RWPE1 (cell line): ENCODE results near the gene MRPS24.

Source experiments
- CTCF ChIA-PET: fragments of 350-600 bp; sonication (Branson Sonifier 250); formaldehyde crosslinking; extraction: SDS; loops from one replicate; lab custom pipeline; 2021; lab: Yijun Ruan, JAX
- POLR2A ChIA-PET: fragments of 400-600 bp; formaldehyde crosslinking; extraction: SDS; loops from one replicate; lab custom pipeline; 2020; ENCODE audit warnings: antibody characterized with exemption; ENCODE audit not compliant: low non-redundant PET; lab: Yijun Ruan, JAX
- DNase-seq: peaks from one replicate; pipeline ENCODE4 v3.0.0; 2012; ENCODE audit warnings: low spot score
- H3K27ac ChIP-seq: fragments of 450-650 bp; 2 replicates; pipeline ENCODE4 v1.5.1; 2017
- CTCF ChIP-seq: fragments of 450-650 bp; conservative IDR thresholded peaks from 2 replicates; pipeline ENCODE4 v1.5.1; 2017; ENCODE audit warnings: low read depth, mild to moderate bottlenecking

Gene MRPS24

GRCh38 chr7:43872406-43873110 lies 3.2 kb upstream of the MRPS24 start:
- DNase-seq: peak; percentile 74
- H3K27ac ChIP-seq: peak overlapping the region; percentile 96
- TF ChIP-seq CTCF: no peak
- ChIA-PET POLR2A (no interaction called here), CTCF (interaction anchor here (0.6 to 0.8 kb wide), 2 partner anchors 18 to 354 kb away, joined by 3 to 5 read pairs; no protein-coding TSS in a partner anchor)

- H3K27ac ChIP-seq: no peak overlapping the region
- no peak for TF ChIP-seq CTCF
- no peak for DNase-seq
- CTCF ChIA-PET: interaction anchor here (0.5 kb wide), 1 partner anchor 255 kb away, joined by 4 read pairs; no protein-coding TSS in a partner anchor
- POLR2A ChIA-PET: no interaction called here
Observed at GRCh38 chr7:43871064-43871463, 1.7 kb upstream of the MRPS24 start.

GRCh38 chr7:43870316-43870715 lies 999 bp upstream of the MRPS24 start:
- POLR2A ChIA-PET: no interaction called here
- no peak for TF ChIP-seq CTCF

GRCh38 chr7:43869867-43870240 lies 537 bp upstream of the MRPS24 start:
- no peak for TF ChIP-seq CTCF
- H3K27ac ChIP-seq: peak overlapping the region; percentile 95
- ChIA-PET POLR2A (interaction anchor here (0.5 to 0.9 kb wide), 3 partner anchors 24 to 141 kb away, joined by 3 to 8 read pairs (median 3); partner anchors contain the start of gene COA1), CTCF (no interaction called here)
- peak; percentile 86 for DNase-seq

More at GRCh38 chr7:43870316-43870715, 999 bp upstream of the MRPS24 start:
- DNase-seq: no peak
- CTCF ChIA-PET: no interaction called here
- no peak overlapping the region for H3K27ac ChIP-seq

- ChIA-PET CTCF (no interaction called here), POLR2A (no interaction called here)
- DNase-seq: no peak
- H3K27ac ChIP-seq: peak overlapping the region; percentile 95
- no peak for TF ChIP-seq CTCF
Observed at GRCh38 chr7:43868681-43869005, 674 bp downstream of the MRPS24 start.

- TF ChIP-seq CTCF: no peak
- H3K27ac ChIP-seq: no peak overlapping the region
- DNase-seq: no peak
- ChIA-PET CTCF (no interaction called here), POLR2A (no interaction called here)
Observed at GRCh38 chr7:43868181-43868580, 1.1 kb downstream of the MRPS24 start.
